ENCODE data around the gene KRTAP3-3.

- TF ChIP-seq CTCF (IDR thresholded peaks at IDR 0.05; ENCODE audit: insufficient read depth, low read length, poor library complexity, severe bottlenecking): no peak
- TF ChIP-seq EZH2phosphoT487 (conservative IDR thresholded peaks at IDR 0.05; ENCODE audit: low read length): no peak
Measured at GRCh38 chr17:40995116-40995515, 1.2 kb upstream of the KRTAP3-3 start.

Data from SU-DHL-6 (cell line).